ENCODE results near the gene PAMR1. TPM values are rescaled to one million over a fixed set of nuclear protein-coding genes. Genes with fewer than 3 reads are reported as not detected.

Gene PAMR1
- total RNA-seq, 2 donors from 2014 or later = 0.99 to 3.6 TPM

GRCh38 chr11:35555488-35555887 lies 30.1 kb upstream of the PAMR1 start:
- DNase-seq (no peak), ATAC-seq (no peak)
- Histone ChIP-seq H3K4me1 (peaks cover 4% of the 10 kb centered on the region), H3K4me3 (no peak overlapping the region), H3K9me3 (no peaks in the 10 kb centered on the region), H3K27me3 (no peaks in the 10 kb centered on the region), H3K27ac (no peak overlapping the region), H3K36me3 (replicated peaks in 1 of 2; ENCODE audit: insufficient read depth in 1 of 2, low read depth in 2 of 2) (no peaks in the 10 kb centered on the region)
- intact Hi-C loops (cut with DNase I) = no loop called here
- TF ChIP-seq POLR2A (IDR thresholded peaks at IDR 0.05) (no peak), CTCF (IDR thresholded peaks at IDR 0.05) (no peak)

GRCh38 chr11:35554491-35555437 lies 29.3 kb upstream of the PAMR1 start:
- Histone ChIP-seq H3K9me3 (no peaks in the 10 kb centered on the region), H3K4me3 (no peak overlapping the region), H3K36me3 (replicated peaks in 1 of 2; ENCODE audit: insufficient read depth in 1 of 2, low read depth in 2 of 2) (no peaks in the 10 kb centered on the region), H3K27ac (no peak overlapping the region), H3K4me1 (peaks cover 7% of the 10 kb centered on the region), H3K27me3 (no peaks in the 10 kb centered on the region)
- peak in 1 of 7 experiments; percentile 7 for TF ChIP-seq CTCF (IDR thresholded peaks at IDR 0.05)
- TF ChIP-seq POLR2A (IDR thresholded peaks at IDR 0.05) = no peak
- WGBS, 2 donors = 58 to 62% methylated on average over 5 of the region's 5 CpGs
- DNase-seq (no peak), ATAC-seq (no peak)
- intact Hi-C loops (cut with DNase I) = no loop called here

- Histone ChIP-seq H3K27me3 (no peaks in the 10 kb centered on the region), H3K36me3 (replicated peaks in 1 of 2; ENCODE audit: insufficient read depth in 1 of 2, low read depth in 2 of 2) (no peaks in the 10 kb centered on the region), H3K4me1 (peaks cover 7% of the 10 kb centered on the region), H3K27ac (no peak overlapping the region), H3K4me3 (no peak overlapping the region), H3K9me3 (no peaks in the 10 kb centered on the region)
- intact Hi-C loops (cut with DNase I) = no loop called here
- DNase-seq (peak in 1 of 4 donors; percentile 4), ATAC-seq (no peak)
- TF ChIP-seq POLR2A (IDR thresholded peaks at IDR 0.05) (no peak), CTCF (IDR thresholded peaks at IDR 0.05) (no peak)
- WGBS, 2 donors = 43 to 67% methylated on average over 1 of the region's 1 CpG
Observed at GRCh38 chr11:35553831-35554230, 28.4 kb upstream of the PAMR1 start.

- intact Hi-C loops (cut with DNase I) = no loop called here
- no peak overlapping the region for H3K27ac ChIP-seq
Observed at GRCh38 chr11:35553021-35553420, 27.6 kb upstream of the PAMR1 start.

More at GRCh38 chr11:35553021-35553420, 27.6 kb upstream of the PAMR1 start:
- no peaks in the 10 kb centered on the region for H3K27me3 ChIP-seq
- DNase-seq (no peak), ATAC-seq (no peak)
- TF ChIP-seq CTCF (IDR thresholded peaks at IDR 0.05) (no peak), POLR2A (IDR thresholded peaks at IDR 0.05) (no peak)
- H3K9me3 ChIP-seq = no peaks in the 10 kb centered on the region
- no peaks in the 10 kb centered on the region for H3K36me3 ChIP-seq (replicated peaks in 1 of 2; ENCODE audit: insufficient read depth in 1 of 2, low read depth in 2 of 2)
- 65 to 66% methylated on average over 3 of the region's 3 CpGs for WGBS, 2 donors
- peaks cover 7% of the 10 kb centered on the region for H3K4me1 ChIP-seq
- no peak overlapping the region for H3K4me3 ChIP-seq
